Measurements from ENCODE around the gene SVOP.

- no peak for TF ChIP-seq CTCF (IDR thresholded peaks at IDR 0.05)
- TF ChIP-seq POLR2A (IDR thresholded peaks at IDR 0.05) = no peak
These were observed 35.1 kb downstream of the SVOP start for GRCh38 chr12:108985750-108986149.

Data from tibial nerve (tissue), 3 donors.